Measurements from ENCODE around the gene KLK12. TPM values are rescaled to one million over a fixed set of nuclear protein-coding genes. Genes with fewer than 3 reads are reported as not detected.
A peak's percentile ranks its signal among the peaks of the same experiment; 100 is the strongest.
"Not testable (repeated sequence)": the region's sequence is repeated elsewhere in the genome, so short reads cannot be mapped to it uniquely, and the experiment has no call there.

KLK12 gene
- total RNA-seq, 1 donor from 2014 or later: not detected

- DNase-seq (ENCODE audit: low spot score): peak; percentile 18
These were observed 17.8 kb downstream of the KLK12 start for GRCh38 chr19:51016798-51017683.

GRCh38 chr19:51015691-51016267, 19.0 kb downstream of the KLK12 start:
- DNase-seq (ENCODE audit: low spot score): no peak

- DNase-seq (ENCODE audit: low spot score): no peak
These were observed 20.6 kb downstream of the KLK12 start for GRCh38 chr19:51014242-51014641.

GRCh38 chr19:51012661-51013190, 22.1 kb downstream of the KLK12 start:
- no peak for DNase-seq (ENCODE audit: low spot score)

GRCh38 chr19:51010066-51010795, 24.6 kb downstream of the KLK12 start:
- no peak for DNase-seq (ENCODE audit: low spot score)

GRCh38 chr19:51009061-51009891, 25.5 kb downstream of the KLK12 start:
- DNase-seq (ENCODE audit: low spot score): no peak

- DNase-seq (ENCODE audit: low spot score): no peak
These were observed 27.3 kb downstream of the KLK12 start for GRCh38 chr19:51007488-51007887.

GRCh38 chr19:51006406-51006805, 28.4 kb downstream of the KLK12 start:
- no peak for DNase-seq (ENCODE audit: low spot score)

GRCh38 chr19:51005248-51005647, 29.6 kb downstream of the KLK12 start:
- no peak for DNase-seq (ENCODE audit: low spot score)

GRCh38 chr19:51003316-51003715, 31.5 kb downstream of the KLK12 start:
- DNase-seq (ENCODE audit: low spot score): no peak

- no peak for DNase-seq (ENCODE audit: low spot score)
These were observed 32.1 kb downstream of the KLK12 start for GRCh38 chr19:51002542-51003311.

- DNase-seq (ENCODE audit: low spot score): no peak
These were observed 32.7 kb downstream of the KLK12 start for GRCh38 chr19:51002089-51002532.

- DNase-seq (ENCODE audit: low spot score): no peak
These were observed 33.3 kb downstream of the KLK12 start, which contains the start of gene KLK8 for GRCh38 chr19:51001515-51001914. TSS of gene KLK8 (minus strand) at chr19:51001604. CDS start at chr19:51001167, 437 bp downstream.

GRCh38 chr19:51000981-51001380, 33.8 kb downstream of the KLK12 start:
- DNase-seq (ENCODE audit: low spot score): no peak

GRCh38 chr19:51000426-51000825, 34.4 kb downstream of the KLK12 start:
- DNase-seq (ENCODE audit: low spot score): no peak

GRCh38 chr19:50998686-50999085, 36.1 kb downstream of the KLK12 start:
- DNase-seq (ENCODE audit: low spot score): no peak

- no peak for DNase-seq (ENCODE audit: low spot score)
These were observed 36.7 kb downstream of the KLK12 start for GRCh38 chr19:50998061-50998460.

GRCh38 chr19:50994129-50994528, 40.7 kb downstream of the KLK12 start:
- DNase-seq (ENCODE audit: low spot score): no peak

- no peak for DNase-seq (ENCODE audit: low spot score)
These were observed 42.2 kb downstream of the KLK12 start for GRCh38 chr19:50992666-50993035.

- DNase-seq (ENCODE audit: low spot score): not testable (repeated sequence)
These were observed 50.4 kb downstream of the KLK12 start for GRCh38 chr19:50984416-50984815.
